ENCODE measurements around the gene ZNF165.
"Not testable (repeated sequence)": the region's sequence is repeated elsewhere in the genome, so short reads cannot be mapped to it uniquely, and the experiment has no call there.

ZNF165 gene

GRCh38 chr6:28118217-28118616, 37.8 kb downstream of the ZNF165 start:
- no peaks in the 10 kb centered on the region for H3K9me2 ChIP-seq (replicated peaks; ENCODE audit: control insufficient read depth, low read length)
- H3K4me2 ChIP-seq (ENCODE audit: low read length), result no peak overlapping the region
- no peak for TF ChIP-seq EZH2phosphoT487 (IDR thresholded peaks at IDR 0.05; ENCODE audit: borderline replicate concordance, low read length)
- no peak for TF ChIP-seq CTCF (IDR thresholded peaks at IDR 0.05; ENCODE audit: low read depth, low read length, poor library complexity, severe bottlenecking)
- peaks cover 4% of the 10 kb centered on the region for H3K79me2 ChIP-seq (ENCODE audit: control insufficient read depth, low read length)
- H3F3A ChIP-seq (ENCODE audit: control insufficient read depth, insufficient read depth), result no peaks in the 10 kb centered on the region
- H4K20me1 ChIP-seq (ENCODE audit: control insufficient read depth, insufficient read depth, low read depth, low read length), result no peaks in the 10 kb centered on the region
- H3K36me3 ChIP-seq (ENCODE audit: control insufficient read depth, low read length), result peaks cover 66% of the 10 kb centered on the region
- H3K4me1 ChIP-seq (ENCODE audit: control insufficient read depth, low read length), result no peaks in the 10 kb centered on the region
- H3K27me3 ChIP-seq (ENCODE audit: control insufficient read depth, low read length), result no peaks in the 10 kb centered on the region
- no peaks in the 10 kb centered on the region for H3K9me3 ChIP-seq (ENCODE audit: control insufficient read depth, insufficient read depth, low read length)
- H3K27ac ChIP-seq (ENCODE audit: low read depth, low read length), result no peak overlapping the region
- no peak overlapping the region for H3K4me3 ChIP-seq (ENCODE audit: low read length)

DNA sequence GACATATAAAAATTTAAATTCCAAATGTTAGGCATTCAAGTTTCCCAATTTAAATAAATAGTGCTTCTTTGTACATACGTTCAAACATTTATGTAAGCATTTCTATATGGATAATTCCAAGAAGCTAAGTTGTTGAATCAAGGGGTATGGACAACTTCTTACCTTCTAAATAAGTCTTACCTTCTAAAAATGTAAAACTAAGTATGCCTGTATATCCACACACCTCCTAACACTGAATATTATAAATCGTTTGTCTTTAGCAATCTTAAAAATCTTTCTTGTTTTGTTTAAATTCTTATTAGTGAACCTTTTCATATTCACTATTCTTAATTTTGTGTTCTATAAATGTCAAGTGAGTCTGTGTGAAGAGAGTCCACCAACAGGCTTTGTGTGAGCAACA, 41.5 kb downstream of the ZNF165 start:
- H3K4me2 ChIP-seq (ENCODE audit: low read length), result no peak overlapping the region
- peaks cover 27% of the 10 kb centered on the region for H3K4me1 ChIP-seq (ENCODE audit: control insufficient read depth, low read length)
- peaks cover 5% of the 10 kb centered on the region; the same call in 1 of the 2 replicates for H3F3A ChIP-seq (ENCODE audit: control insufficient read depth, insufficient read depth)
- H3K27me3 ChIP-seq (ENCODE audit: control insufficient read depth, low read length), result no peaks in the 10 kb centered on the region
- H3K27ac ChIP-seq (ENCODE audit: low read depth, low read length), result no peak overlapping the region
- H3K36me3 ChIP-seq (ENCODE audit: control insufficient read depth, low read length), result peaks cover 63% of the 10 kb centered on the region
- no peak for TF ChIP-seq EZH2phosphoT487 (IDR thresholded peaks at IDR 0.05; ENCODE audit: borderline replicate concordance, low read length)
- no peak for TF ChIP-seq CTCF (IDR thresholded peaks at IDR 0.05; ENCODE audit: low read depth, low read length, poor library complexity, severe bottlenecking)
- H3K9me2 ChIP-seq (replicated peaks; ENCODE audit: control insufficient read depth, low read length), result no peaks in the 10 kb centered on the region
- peaks cover 39% of the 10 kb centered on the region for H3K79me2 ChIP-seq (ENCODE audit: control insufficient read depth, low read length)
- no peaks in the 10 kb centered on the region for H3K9me3 ChIP-seq (ENCODE audit: control insufficient read depth, insufficient read depth, low read length)
- H3K4me3 ChIP-seq (ENCODE audit: low read length), result no peak overlapping the region
- H4K20me1 ChIP-seq (ENCODE audit: control insufficient read depth, insufficient read depth, low read depth, low read length), result no peaks in the 10 kb centered on the region

GRCh38 chr6:28122283-28122682, 41.9 kb downstream of the ZNF165 start:
- H3K27ac ChIP-seq (ENCODE audit: low read depth, low read length); H3K9me2 ChIP-seq (replicated peaks; ENCODE audit: control insufficient read depth, low read length); H3K4me2 ChIP-seq (ENCODE audit: low read length); H3F3A ChIP-seq (ENCODE audit: control insufficient read depth, insufficient read depth); H4K20me1 ChIP-seq (ENCODE audit: control insufficient read depth, insufficient read depth, low read depth, low read length); H3K27me3 ChIP-seq (ENCODE audit: control insufficient read depth, low read length); H3K9me3 ChIP-seq (ENCODE audit: control insufficient read depth, insufficient read depth, low read length); H3K4me3 ChIP-seq (ENCODE audit: low read length): not testable (repeated sequence)
- Histone ChIP-seq H3K4me1 (ENCODE audit: control insufficient read depth, low read length) (peaks cover 29% of the 10 kb centered on the region), H3K36me3 (ENCODE audit: control insufficient read depth, low read length) (peaks cover 67% of the 10 kb centered on the region), H3K79me2 (ENCODE audit: control insufficient read depth, low read length) (peaks cover 43% of the 10 kb centered on the region)

GRCh38 chr6:28124350-28124970, 44.1 kb downstream of the ZNF165 start, which contains the start of gene ZSCAN16:
Gene ZSCAN16, plus strand, starts transcription at chr6:28124609. Its CDS starts 835 bp downstream, at chr6:28125444.
- peaks cover 5% of the 10 kb centered on the region; the same call in 1 of the 2 replicates for H3F3A ChIP-seq (ENCODE audit: control insufficient read depth, insufficient read depth)
- no peaks in the 10 kb centered on the region for H3K27me3 ChIP-seq (ENCODE audit: control insufficient read depth, low read length)
- H3K9me3 ChIP-seq (ENCODE audit: control insufficient read depth, insufficient read depth, low read length), result no peaks in the 10 kb centered on the region
- peak within 1 kb of the TSS; percentile 83 for H3K4me2 ChIP-seq (ENCODE audit: low read length)
- no peaks in the 10 kb centered on the region for H3K9me2 ChIP-seq (replicated peaks; ENCODE audit: control insufficient read depth, low read length)
- H3K4me3 ChIP-seq (ENCODE audit: low read length), result peak within 1 kb of the TSS; percentile 80
- peak within 1 kb of the TSS; percentile 16 for H3K27ac ChIP-seq (ENCODE audit: low read depth, low read length)
- peaks cover 73% of the 10 kb centered on the region for H3K36me3 ChIP-seq (ENCODE audit: control insufficient read depth, low read length)
- H3K4me1 ChIP-seq (ENCODE audit: control insufficient read depth, low read length), result peaks cover 30% of the 10 kb centered on the region
- peaks cover 63% of the 10 kb centered on the region for H3K79me2 ChIP-seq (ENCODE audit: control insufficient read depth, low read length)
- no peaks in the 10 kb centered on the region for H4K20me1 ChIP-seq (ENCODE audit: control insufficient read depth, insufficient read depth, low read depth, low read length)
- TF ChIP-seq CTCF (IDR thresholded peaks at IDR 0.05; ENCODE audit: low read depth, low read length, poor library complexity, severe bottlenecking) (no peak), EZH2phosphoT487 (IDR thresholded peaks at IDR 0.05; ENCODE audit: borderline replicate concordance, low read length) (no peak)
